ENCODE measurements around the gene MLNR. TPM values are rescaled to one million over a fixed set of nuclear protein-coding genes. Genes with fewer than 3 reads are reported as not detected.

MLNR gene
- total RNA-seq, 1 experiment from 2014 or later, result not detected

GRCh38 chr13:49254007-49254406 lies 33.9 kb downstream of the MLNR start:
- Histone ChIP-seq H3K4me3 (no peak overlapping the region), H3K79me2 (ENCODE audit: low read depth) (peaks cover 3% of the 10 kb centered on the region; the same call in 1 of the 2 replicates), H3K4me2 (no peak overlapping the region), H2AFZ (no peak overlapping the region), H3K36me3 (ENCODE audit: low read depth) (peaks cover 5% of the 10 kb centered on the region; the same call in 1 of the 2 replicates), H3F3A (ENCODE audit: insufficient read depth, low read depth) (0 out of 2 replicates have a peak, but pooled peaks cover 7% of the 10 kb centered on the region), H3K27ac (no peak overlapping the region), H4K20me1 (ENCODE audit: insufficient read depth) (no peaks in the 10 kb centered on the region), H3K4me1 (replicated peaks; ENCODE audit: insufficient read depth) (peaks cover 4% of the 10 kb centered on the region; the same call in 1 of the 2 replicates), H3K9me3 (ENCODE audit: insufficient read depth, low read depth) (no peaks in the 10 kb centered on the region), H3K9me2 (ENCODE audit: insufficient read depth) (no peaks in the 10 kb centered on the region), H3K27me3 (ENCODE audit: insufficient read depth, low read depth) (no peaks in the 10 kb centered on the region)
- DNase-seq, result no peak
- intact Hi-C loops (cut with micrococcal nuclease; ENCODE audit: unreplicated experiment), result no loop called here
- no TSS peak for BruUV-seq (replicated peaks)
- ChIA-PET CTCF (no interaction called here), POLR2A (ENCODE audit: unreplicated experiment) (no interaction called here)
- TF ChIP-seq EZH2 (IDR thresholded peaks at IDR 0.05; ENCODE audit: low read depth), result no peak
- no peak for TF ChIP-seq CTCF (conservative IDR thresholded peaks at IDR 0.05)

GRCh38 chr13:49256841-49257240 lies 36.7 kb downstream of the MLNR start:
- no peak for TF ChIP-seq CTCF (conservative IDR thresholded peaks at IDR 0.05)
- TF ChIP-seq EZH2 (IDR thresholded peaks at IDR 0.05; ENCODE audit: low read depth), result no peak
- BruUV-seq (replicated peaks), result no TSS peak
- CTCF ChIA-PET, result no interaction called here

GRCh38 chr13:49258089-49258796 lies 38.1 kb downstream of the MLNR start:
- H3F3A ChIP-seq (ENCODE audit: insufficient read depth, low read depth), result no peaks in the 10 kb centered on the region
- no peak overlapping the region for H3K4me3 ChIP-seq
- no TSS peak for BruUV-seq (replicated peaks)
- no peaks in the 10 kb centered on the region for H3K9me2 ChIP-seq (ENCODE audit: insufficient read depth)
- no peak for DNase-seq
- H2AFZ ChIP-seq, result no peak overlapping the region
- H3K27me3 ChIP-seq (ENCODE audit: insufficient read depth, low read depth), result no peaks in the 10 kb centered on the region
- ChIA-PET CTCF (no interaction called here), POLR2A (ENCODE audit: unreplicated experiment) (no interaction called here)
- no peaks in the 10 kb centered on the region for H3K9me3 ChIP-seq (ENCODE audit: insufficient read depth, low read depth)
- H3K4me2 ChIP-seq, result no peak overlapping the region
- no peaks in the 10 kb centered on the region for H3K79me2 ChIP-seq (ENCODE audit: low read depth)
- TF ChIP-seq CTCF (conservative IDR thresholded peaks at IDR 0.05) (no peak), EZH2 (IDR thresholded peaks at IDR 0.05; ENCODE audit: low read depth) (no peak)
- H3K4me1 ChIP-seq (replicated peaks; ENCODE audit: insufficient read depth), result no peaks in the 10 kb centered on the region
- intact Hi-C loops (cut with micrococcal nuclease; ENCODE audit: unreplicated experiment), result no loop called here
- peaks cover 10% of the 10 kb centered on the region for H3K36me3 ChIP-seq (ENCODE audit: low read depth)
- H3K27ac ChIP-seq, result no peak overlapping the region
- H4K20me1 ChIP-seq (ENCODE audit: insufficient read depth), result no peaks in the 10 kb centered on the region

More at GRCh38 chr13:49256841-49257240, 36.7 kb downstream of the MLNR start:
- POLR2A ChIA-PET (ENCODE audit: unreplicated experiment), result interaction anchor here (0.6 kb wide), 1 partner anchor 170 kb away, joined by 3 read pairs; no protein-coding TSS in a partner anchor
- Histone ChIP-seq H4K20me1 (ENCODE audit: insufficient read depth) (no peaks in the 10 kb centered on the region), H2AFZ (no peak overlapping the region), H3K27ac (no peak overlapping the region), H3K36me3 (ENCODE audit: low read depth) (peaks cover 10% of the 10 kb centered on the region), H3K4me3 (no peak overlapping the region), H3K9me2 (ENCODE audit: insufficient read depth) (no peaks in the 10 kb centered on the region), H3K4me1 (replicated peaks; ENCODE audit: insufficient read depth) (no peaks in the 10 kb centered on the region), H3K79me2 (ENCODE audit: low read depth) (no peaks in the 10 kb centered on the region), H3K9me3 (ENCODE audit: insufficient read depth, low read depth) (no peaks in the 10 kb centered on the region), H3F3A (ENCODE audit: insufficient read depth, low read depth) (0 out of 2 replicates have a peak, but pooled peaks cover 5% of the 10 kb centered on the region), H3K27me3 (ENCODE audit: insufficient read depth, low read depth) (no peaks in the 10 kb centered on the region), H3K4me2 (no peak overlapping the region)
- intact Hi-C loops (cut with micrococcal nuclease; ENCODE audit: unreplicated experiment), result no loop called here
- no peak for DNase-seq

All from PC-9 (cell line).